ENCODE results near the gene ATF7IP2. TPM values are rescaled to one million over a fixed set of nuclear protein-coding genes. Genes with fewer than 3 reads are reported as not detected.

ATF7IP2 gene
- total and polyA plus RNA-seq, 9 of the 15 experiments (the other 6 are each of a cell fraction or from before 2014, with no cell fraction given): 131 to 515 (median 196) TPM

DNA sequence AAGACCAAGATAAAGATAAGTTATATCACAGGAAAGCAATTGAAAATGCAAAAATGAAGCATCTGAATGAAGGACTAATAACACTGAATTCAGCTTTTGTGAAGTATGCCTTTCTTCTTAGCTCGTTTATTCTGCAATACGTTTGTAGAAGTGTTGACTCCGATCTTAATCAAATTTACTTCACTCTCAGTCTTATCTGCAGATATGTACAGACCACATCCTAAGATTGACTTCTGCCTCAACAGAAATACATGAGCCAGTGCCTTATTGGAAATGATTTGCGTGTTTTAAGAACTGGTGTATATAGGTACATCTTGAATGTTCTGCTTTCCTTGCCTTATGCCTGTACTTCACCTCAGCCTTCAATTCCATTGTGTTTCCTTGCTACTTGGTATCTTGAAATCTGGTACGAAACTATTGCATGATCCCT is 1.3 kb downstream of the ATF7IP2 start:
- DNase-seq (ENCODE audit: extremely low read depth in 1 of 4, low spot score in 3 of 4) (no peak), FAIRE-seq (peak; percentile 26), ATAC-seq (peak; percentile 5)
- H3K27me3 ChIP-seq (ENCODE audit: control insufficient read depth in 2 of 2, insufficient read depth in 2 of 2, low read length in 2 of 2): no peaks in the 10 kb centered on the region
- H3K27ac ChIP-seq (ENCODE audit: extremely low read depth, low read depth, low read length): peak overlapping the region; percentile 92
- intact Hi-C loops (cut with micrococcal nuclease): loop anchor here (5.0 kb wide), 2 partner anchors 70 to 120 kb away; no protein-coding TSS in a partner anchor
- peak overlapping the region; percentile 96 for H3K4me2 ChIP-seq (ENCODE audit: insufficient read depth, low read length)
- peak overlapping the region in 1 of 2 experiments; percentile 92; a peak in 3 of 4 replicates for H3K9ac ChIP-seq (ENCODE audit: insufficient read depth in 1 of 2, low read depth in 2 of 2, low read length in 2 of 2)
- H3K4me1 ChIP-seq (replicated peaks in 1 of 2; ENCODE audit: control insufficient read depth in 2 of 2, insufficient read depth in 2 of 2, low read length in 2 of 2): peaks cover 15 to 28% of the 10 kb centered on the region in 2 experiments; a peak in 4 of 5 replicates
- H3K9me1 ChIP-seq (ENCODE audit: control insufficient read depth, insufficient read depth, low read length): no peaks in the 10 kb centered on the region
- peak overlapping the region; percentile 76 for H3K4me3 ChIP-seq
- POLR2A ChIA-PET: interaction anchor here (0.6 to 1.3 kb wide), 3 partner anchors 10 to 24 kb away, joined by 3 to 5 read pairs (median 5); no protein-coding TSS in a partner anchor
- H4K20me1 ChIP-seq (replicated peaks; ENCODE audit: control insufficient read depth, insufficient read depth, low read length): peaks cover 4% of the 10 kb centered on the region; the same call in 1 of the 2 replicates
- H3K9me3 ChIP-seq (replicated peaks; ENCODE audit: control insufficient read depth, insufficient read depth, low read depth, low read length): peaks cover 8% of the 10 kb centered on the region
- under 1% methylated on average over 5 of the region's 5 CpGs for WGBS (ENCODE audit: insufficient coverage, low coverage, missing lambda C conversion rate)
- H2AFZ ChIP-seq (ENCODE audit: low read depth, low read length): no peak overlapping the region
- no TSS peak for BruUV-seq (replicated peaks)
- H3K79me2 ChIP-seq (ENCODE audit: control insufficient read depth, insufficient read depth, low read length): peaks cover 61% of the 10 kb centered on the region
- CTCF ChIA-PET (ENCODE audit: low intra/inter-chr PET ratio): no interaction called here
- in situ Hi-C loops (cut with MboI): no loop called here
- peaks cover 44% of the 10 kb centered on the region for H3K36me3 ChIP-seq (ENCODE audit: control insufficient read depth, insufficient read depth, low read length)
- no peak for TF ChIP-seq RAD21 (CRISPR knock-in tag; conservative IDR thresholded peaks at IDR 0.05 in 1 of 2, IDR thresholded peaks at IDR 0.05 in 1 of 2)
- no peak for TF ChIP-seq POLR3A (IDR thresholded peaks at IDR 0.05; ENCODE audit: borderline replicate concordance, extremely low read depth, insufficient read depth, insufficient read length)
- TF ChIP-seq NCOR1 (IDR thresholded peaks at IDR 0.05): 0 out of 2 replicates have a peak, but pooled peaks have one; percentile 22
- no peak for TF ChIP-seq ZNF311 (CRISPR knock-in tag; IDR thresholded peaks at IDR 0.05)
- peak; percentile 69 to 71 for TF ChIP-seq KDM1A (IDR thresholded peaks at IDR 0.05)
- TF ChIP-seq ARID1B (IDR thresholded peaks at IDR 0.05): peak; percentile 26; the same call in 1 of the 2 replicates
- TF ChIP-seq NR2C2 (CRISPR knock-in tag; IDR thresholded peaks at IDR 0.05): no peak
- TF ChIP-seq NR2C2 (tag; IDR thresholded peaks at IDR 0.05): no peak
- TF ChIP-seq, protein P1, sequence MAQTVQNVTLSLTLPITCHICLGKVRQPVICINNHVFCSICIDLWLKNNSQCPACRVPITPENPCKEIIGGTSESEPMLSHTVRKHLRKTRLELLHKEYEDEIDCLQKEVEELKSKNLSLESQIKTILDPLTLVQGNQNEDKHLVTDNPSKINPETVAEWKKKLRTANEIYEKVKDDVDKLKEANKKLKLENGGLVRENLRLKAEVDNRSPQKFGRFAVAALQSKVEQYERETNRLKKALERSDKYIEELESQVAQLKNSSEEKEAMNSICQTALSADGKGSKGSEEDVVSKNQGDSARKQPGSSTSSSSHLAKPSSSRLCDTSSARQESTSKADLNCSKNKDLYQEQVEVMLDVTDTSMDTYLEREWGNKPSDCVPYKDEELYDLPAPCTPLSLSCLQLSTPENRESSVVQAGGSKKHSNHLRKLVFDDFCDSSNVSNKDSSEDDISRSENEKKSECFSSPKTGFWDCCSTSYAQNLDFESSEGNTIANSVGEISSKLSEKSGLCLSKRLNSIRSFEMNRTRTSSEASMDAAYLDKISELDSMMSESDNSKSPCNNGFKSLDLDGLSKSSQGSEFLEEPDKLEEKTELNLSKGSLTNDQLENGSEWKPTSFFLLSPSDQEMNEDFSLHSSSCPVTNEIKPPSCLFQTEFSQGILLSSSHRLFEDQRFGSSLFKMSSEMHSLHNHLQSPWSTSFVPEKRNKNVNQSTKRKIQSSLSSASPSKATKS (CRISPR knock-in tag; IDR thresholded peaks at IDR 0.05): no peak
- TF ChIP-seq, protein P2, sequence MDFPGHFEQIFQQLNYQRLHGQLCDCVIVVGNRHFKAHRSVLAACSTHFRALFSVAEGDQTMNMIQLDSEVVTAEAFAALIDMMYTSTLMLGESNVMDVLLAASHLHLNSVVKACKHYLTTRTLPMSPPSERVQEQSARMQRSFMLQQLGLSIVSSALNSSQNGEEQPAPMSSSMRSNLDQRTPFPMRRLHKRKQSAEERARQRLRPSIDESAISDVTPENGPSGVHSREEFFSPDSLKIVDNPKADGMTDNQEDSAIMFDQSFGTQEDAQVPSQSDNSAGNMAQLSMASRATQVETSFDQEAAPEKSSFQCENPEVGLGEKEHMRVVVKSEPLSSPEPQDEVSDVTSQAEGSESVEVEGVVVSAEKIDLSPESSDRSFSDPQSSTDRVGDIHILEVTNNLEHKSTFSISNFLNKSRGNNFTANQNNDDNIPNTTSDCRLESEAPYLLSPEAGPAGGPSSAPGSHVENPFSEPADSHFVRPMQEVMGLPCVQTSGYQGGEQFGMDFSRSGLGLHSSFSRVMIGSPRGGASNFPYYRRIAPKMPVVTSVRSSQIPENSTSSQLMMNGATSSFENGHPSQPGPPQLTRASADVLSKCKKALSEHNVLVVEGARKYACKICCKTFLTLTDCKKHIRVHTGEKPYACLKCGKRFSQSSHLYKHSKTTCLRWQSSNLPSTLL (IDR thresholded peaks at IDR 0.05): no peak
- no peak for TF ChIP-seq HMGN3 (IDR thresholded peaks at IDR 0.05; ENCODE audit: borderline replicate concordance, extremely low read depth, insufficient read length, low read depth, low read length)
- TF ChIP-seq MAFF (IDR thresholded peaks at IDR 0.05; ENCODE audit: low read length): no peak
- TF ChIP-seq PRMT5 (CRISPR knock-in tag; IDR thresholded peaks at IDR 0.05): no peak
- no peak for TF ChIP-seq ZBED1 (IDR thresholded peaks at IDR 0.05)
- TF ChIP-seq GATA2 (CRISPR knock-in tag; IDR thresholded peaks at IDR 0.05): peak; percentile 27; the same call in 1 of the 2 replicates
- no peak for TF ChIP-seq MAFK (IDR thresholded peaks at IDR 0.05; ENCODE audit: low read length)
- no peak for TF ChIP-seq ZNF174 (CRISPR knock-in tag; IDR thresholded peaks at IDR 0.05)
- TF ChIP-seq BMI1 (IDR thresholded peaks at IDR 0.05; ENCODE audit: low read length): no peak
- TF ChIP-seq ZNF263 (CRISPR knock-in tag; IDR thresholded peaks at IDR 0.05; ENCODE audit: borderline replicate concordance): no peak
